Measurements from ENCODE around the gene IFNG-AS1.

Gene IFNG-AS1

DNA sequence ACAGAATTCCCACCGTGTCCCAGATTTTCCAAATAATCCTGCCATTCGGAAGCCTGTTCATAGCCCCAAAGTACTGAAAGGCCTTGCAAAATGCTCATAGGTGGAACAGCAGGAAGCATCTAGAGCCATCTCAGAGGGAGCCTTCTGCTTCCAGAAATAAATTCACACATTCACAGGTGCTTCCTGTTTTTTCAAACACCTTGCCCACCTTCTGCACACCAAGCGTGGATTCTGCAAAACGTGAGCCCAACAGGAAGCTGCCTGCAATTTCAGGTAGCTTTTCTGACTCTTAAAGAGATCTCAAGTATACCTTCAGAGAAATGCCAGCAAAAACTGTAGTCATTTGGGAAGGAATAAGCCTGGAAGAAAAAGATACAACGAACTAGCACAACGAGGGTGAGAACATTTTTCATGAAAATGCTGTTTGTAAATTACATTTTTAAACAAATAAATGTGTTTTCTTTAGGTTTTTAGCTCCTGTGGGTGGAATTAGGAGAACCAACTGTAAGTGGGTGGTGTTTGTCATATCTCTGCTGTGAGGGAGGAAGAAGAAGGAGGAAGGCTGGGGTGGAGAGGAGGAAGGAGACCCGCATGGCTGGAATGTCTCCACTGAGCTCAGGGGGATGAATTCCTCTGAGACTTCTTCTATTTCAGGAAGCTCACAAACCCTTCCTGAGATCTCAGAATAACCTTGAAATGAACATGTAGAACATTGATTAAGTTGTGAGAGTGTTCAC lies at the start of gene IFNG-AS1:
IFNG-AS1 (plus strand) TSS at position 264 of the 737 bp plus-strand sequence.
- no peak for DNase-seq

DNA sequence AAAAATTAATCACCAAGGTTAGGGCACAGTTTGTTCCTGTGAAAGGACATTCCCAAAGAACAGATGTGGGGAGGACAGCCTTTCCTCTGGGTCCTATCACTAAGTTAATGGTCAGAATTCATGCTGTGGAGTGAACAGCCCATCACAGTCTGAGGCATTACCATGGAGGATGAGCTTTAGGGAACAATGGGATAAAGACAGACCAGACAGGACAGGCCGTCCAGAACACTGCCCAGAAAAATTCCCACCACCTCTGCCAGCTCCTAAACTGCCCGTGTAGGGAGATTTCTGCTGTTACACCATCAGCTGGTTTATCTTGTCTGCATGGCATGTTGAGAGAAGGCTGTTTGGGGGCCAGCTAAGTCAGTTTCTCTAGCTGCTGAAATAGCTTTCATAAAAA lies 49.6 kb upstream of the IFNG-AS1 start:
- DNase-seq: no peak

DNA sequence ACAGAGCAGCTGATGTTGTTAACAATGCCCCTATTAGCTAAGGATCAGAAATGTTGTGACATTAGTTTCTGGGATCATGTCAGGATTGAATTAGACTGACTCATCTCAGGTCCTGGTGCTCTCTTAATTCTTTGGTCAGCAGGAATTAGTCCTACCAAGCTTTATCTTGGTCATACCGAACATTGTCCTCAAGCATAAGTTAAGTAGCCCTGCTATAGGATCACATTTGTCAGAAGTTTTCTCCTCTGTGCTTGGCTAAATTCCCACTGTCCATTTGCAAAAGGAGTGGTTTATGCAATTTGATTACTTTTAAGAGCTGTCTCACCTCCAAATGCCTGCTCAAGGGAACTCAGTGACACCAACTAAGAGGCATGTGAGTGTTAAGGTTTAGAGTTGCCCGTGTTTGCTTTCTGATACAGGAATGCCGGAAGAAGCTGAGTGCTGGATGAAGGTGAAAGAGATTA lies 48.4 kb upstream of the IFNG-AS1 start:
- no peak for DNase-seq

DNA sequence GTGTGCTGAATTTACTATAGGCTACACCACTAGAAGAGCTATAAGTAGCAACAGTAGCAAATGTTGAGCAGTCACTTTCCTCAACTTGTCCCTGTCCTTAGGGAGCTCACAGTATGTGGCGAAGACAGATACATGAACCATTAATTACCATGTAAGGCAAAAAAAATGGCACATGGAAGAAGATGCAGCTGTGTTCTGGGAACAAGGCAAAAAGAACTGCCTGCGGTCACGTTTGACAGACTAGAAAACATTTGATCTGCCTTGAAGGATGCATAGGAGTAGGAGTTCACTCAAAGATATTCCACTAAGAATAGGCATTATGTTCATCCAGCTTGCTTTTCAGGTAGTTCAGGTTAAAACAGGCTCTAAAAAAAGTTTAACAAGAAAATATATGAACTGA lies 46.5 kb upstream of the IFNG-AS1 start:
- DNase-seq: no peak

DNA sequence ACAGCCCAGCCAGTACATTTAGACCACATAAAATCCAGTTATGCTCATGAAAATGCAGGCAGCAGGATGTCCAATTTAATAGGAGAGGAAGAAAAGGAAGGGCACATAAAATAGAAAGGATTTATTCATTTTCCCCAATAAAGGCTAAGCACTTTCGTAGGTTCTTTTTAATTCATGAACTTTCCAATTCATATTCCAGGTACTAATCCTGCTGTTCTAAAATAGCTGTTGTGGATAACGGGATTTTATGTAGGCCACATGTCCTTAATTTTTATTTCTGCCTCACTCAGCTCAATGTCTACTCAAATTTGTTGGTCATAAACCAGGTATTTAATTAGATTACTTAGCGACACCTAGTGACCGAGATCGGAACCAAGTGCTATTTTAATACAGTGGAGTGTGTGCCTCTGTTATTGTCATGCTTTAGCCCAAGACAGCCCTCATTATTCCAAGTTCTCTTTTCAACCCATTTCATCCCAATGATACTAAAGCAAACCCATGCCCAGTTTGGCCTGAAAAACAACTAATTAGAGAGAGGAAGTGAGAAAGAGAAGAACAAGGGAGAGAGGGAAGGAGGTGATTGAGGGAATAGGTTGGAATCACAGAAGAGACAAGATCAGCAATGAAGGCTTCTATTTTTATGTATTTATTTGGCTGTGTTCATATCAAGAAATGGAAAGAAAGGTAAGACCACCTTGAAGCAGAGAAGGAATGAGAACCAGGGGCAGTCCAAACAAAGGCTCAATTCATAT lies 45.9 kb upstream of the IFNG-AS1 start:
- peak; percentile 66 for DNase-seq

DNA sequence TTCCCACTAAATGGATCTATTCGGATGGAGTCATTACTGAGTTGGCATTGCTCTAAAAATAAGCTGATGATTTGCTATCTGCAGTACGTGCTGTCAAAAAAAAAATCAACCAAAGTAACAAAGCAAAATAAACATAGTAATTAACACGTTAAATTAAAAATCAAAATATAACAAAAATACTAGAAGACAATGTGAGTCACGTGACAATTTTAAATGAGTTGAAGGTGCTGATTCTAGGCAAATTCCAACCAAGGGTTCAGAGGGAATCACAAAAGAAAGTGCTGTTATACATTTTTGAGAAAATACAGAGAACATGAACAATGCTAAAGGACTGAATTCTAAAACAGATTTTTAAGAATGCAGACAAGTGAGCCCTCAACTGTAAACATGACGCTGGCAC lies 45.2 kb upstream of the IFNG-AS1 start:
- no peak for DNase-seq

DNA sequence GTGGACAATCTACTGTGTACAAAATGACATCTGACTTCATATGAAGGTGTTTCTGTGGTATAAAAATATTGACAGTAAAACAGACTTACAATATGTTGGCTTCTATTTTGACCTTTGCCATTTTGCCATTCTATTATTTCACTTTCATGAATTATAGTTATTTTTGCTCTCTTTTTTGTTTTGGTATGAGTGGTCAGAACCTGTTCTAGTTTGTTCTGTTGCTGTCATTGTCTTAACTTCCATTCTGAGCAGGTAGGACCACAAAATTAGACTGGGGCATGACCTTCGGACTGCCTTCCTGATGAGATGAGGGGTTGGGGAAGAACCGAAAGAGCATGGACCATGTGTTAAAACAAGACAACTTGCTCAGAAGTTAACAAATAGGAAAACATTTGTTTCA lies 36.5 kb upstream of the IFNG-AS1 start:
- DNase-seq: no peak

DNA sequence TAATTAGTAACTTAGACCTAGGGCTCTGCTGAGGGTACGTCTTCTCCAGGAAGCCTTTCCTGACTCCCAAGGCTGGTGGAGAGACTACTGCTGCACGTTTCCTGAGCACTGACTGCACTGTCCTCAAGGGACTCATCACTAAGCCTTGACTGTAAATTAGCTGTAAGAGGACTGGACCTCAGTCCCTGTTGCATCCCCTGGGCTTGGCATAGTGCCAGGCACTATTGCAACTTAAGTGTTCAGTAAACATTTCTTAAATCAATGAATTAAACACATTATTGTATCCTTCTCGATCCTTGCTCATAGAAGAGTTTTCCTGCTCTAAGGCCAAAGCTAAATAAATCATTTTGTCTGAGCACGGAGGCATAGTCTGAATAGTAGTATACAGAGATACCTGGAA lies 31.9 kb upstream of the IFNG-AS1 start:
- DNase-seq: no peak

DNA sequence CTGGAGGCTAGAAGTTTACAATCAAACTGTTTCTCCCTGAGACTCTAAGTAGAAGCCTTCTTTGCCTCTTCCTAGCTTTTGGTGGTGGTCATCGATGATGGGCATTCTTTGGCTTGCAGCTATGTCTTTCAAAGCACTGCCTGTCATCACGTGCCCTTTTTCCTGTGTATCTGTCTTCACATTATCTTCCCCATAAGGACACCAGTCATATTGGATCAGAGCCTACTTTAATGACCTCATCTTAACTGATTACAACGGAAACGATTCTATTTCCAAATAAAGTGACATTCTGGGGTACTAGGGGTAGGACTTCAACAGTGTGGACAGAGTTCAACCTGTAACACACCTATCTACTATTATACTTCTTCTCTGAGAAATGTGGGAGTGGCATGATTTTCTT lies 31.1 kb upstream of the IFNG-AS1 start:
- no peak for DNase-seq

DNA sequence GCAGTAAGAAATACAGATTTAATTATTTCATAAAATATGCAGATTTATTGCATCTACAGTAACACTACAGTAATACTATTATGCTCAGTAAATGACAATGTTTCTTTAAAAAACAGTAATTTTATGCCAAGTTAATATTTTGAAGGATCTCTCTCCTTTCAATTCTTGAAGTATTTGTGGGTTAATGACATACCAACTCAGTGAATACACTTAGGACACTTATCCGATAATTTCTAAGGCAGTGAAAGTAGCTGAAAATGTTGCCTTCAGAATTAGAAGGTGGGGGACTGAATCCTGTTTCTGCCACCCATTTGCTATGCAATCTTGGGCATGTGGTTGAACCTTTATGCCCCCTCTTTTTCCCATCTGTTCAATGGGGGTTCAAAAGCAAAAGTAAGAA lies 24.8 kb upstream of the IFNG-AS1 start:
- DNase-seq: no peak

DNA sequence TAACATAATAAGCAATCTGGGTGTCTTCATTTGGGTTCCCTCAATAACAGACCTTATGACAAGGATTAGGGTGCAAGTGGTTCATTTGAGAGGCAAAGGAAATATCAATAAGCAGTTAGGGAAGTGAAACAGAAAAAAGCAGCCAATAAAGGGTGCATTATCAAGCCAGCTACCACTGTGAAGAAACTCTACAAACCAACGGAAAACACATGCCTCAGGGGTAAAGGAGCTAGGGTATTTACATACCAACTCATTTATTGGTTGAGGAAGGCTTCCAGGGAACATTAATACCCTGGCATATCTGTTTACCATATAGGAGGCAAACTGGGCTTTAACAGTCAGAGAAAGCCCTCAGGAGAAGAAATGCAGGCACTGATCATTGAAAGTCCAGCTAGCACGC lies 22.7 kb upstream of the IFNG-AS1 start:
- no peak for DNase-seq

DNA sequence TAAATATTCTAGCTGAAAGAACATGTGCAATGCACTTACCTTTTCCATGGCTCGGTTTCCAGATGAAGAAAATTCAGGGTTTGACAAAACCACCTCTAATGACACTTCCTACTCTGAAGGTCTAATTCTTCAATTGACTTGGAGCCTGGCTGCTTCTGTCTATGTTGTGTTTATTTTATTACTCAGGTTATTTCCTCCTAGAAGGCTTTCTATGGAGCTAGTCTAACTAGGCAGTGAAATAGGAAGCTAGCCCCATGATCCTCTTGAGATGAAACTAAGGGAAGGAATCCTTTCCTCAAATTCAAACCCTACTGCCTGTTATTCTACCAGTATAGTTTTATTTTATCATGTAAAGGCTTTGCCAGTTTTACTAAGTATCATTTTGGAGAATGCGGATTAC lies 20.9 kb upstream of the IFNG-AS1 start:
- DNase-seq: no peak

DNA sequence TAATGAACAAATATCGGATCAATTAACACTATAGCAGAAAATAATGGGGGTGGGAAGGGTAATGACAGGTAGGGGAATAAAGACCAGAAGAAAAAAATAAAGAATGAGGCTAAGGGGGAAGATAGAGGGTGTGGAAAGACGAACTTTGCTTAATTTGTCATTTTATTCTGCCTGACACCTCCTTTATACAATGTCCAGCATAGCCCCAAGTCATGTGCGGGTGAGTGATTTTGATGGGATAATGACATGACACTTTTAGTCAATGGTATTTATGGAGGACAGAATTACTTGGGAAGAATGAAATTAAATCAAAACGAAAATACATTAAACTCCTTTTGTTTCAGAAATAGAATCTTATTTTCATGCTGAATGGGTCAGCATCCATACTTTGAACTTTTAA lies 20.5 kb upstream of the IFNG-AS1 start:
- DNase-seq: no peak

DNA sequence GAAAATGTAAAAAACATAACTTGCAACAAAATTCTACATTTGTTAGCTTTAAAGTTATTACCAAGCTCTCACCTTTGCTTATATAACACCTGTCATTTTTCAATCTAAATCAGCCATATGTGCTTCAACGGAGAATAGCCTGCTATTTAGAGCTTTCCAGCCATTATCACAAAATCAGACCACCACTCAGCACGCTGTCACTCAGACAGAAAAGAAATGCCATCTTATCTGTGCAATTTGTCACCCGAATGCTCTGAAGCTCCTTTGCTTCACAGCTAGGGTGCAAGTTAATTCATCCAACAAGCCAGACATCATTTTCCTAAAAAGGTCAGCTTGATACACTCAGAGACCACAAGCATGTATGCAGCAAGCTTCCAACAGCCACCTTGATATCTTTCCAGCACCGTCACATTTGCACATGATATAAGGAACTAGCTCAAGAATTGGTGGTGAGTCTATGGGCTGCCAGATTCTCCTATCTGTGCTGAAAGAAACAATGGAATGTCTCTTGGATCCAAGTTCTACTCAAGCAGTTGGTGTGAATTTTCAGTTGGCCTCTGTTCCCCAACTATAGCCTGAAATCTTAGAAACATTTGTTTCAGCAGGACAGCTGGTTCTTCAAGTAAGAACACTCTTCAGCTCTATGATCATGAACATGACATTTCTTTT lies 20.0 kb upstream of the IFNG-AS1 start:
- DNase-seq: no peak

DNA sequence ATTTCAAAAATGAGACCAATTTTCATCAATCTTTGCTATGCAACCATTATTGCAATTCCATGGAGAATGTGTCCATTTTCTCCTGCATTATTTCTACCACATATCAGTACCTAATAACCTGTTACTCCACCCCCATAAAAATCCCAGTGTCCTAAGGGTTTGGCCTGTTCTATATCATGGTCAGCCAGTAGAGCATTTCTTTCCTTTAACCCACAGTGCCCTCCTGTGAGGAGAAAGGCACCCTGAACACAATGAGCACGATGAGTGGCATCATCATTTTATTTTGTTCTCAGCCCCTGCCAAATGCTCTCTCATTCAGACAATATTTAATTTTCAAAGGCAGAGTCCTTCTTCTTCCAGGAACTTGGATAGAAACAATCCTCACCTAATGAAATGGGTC lies 11.6 kb upstream of the IFNG-AS1 start:
- DNase-seq: no peak

DNA sequence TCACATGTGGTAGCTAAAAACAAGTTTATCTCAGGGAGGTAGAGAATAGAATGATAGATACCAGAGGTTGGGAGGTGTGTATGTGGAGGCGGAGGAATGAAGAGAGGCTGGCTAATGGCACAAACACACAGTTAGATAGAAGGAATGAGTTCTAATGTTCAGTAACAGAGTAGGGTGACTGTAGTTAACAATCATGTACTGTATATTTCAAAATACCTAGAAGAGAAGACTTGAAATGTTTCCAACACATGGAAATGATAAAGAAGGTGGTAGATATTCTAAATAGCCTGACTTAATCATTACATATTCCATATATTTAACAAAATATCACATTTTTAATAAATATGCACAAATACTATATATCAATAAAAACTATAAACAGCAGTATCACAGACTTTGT lies 8.9 kb upstream of the IFNG-AS1 start:
- no peak for DNase-seq

DNA sequence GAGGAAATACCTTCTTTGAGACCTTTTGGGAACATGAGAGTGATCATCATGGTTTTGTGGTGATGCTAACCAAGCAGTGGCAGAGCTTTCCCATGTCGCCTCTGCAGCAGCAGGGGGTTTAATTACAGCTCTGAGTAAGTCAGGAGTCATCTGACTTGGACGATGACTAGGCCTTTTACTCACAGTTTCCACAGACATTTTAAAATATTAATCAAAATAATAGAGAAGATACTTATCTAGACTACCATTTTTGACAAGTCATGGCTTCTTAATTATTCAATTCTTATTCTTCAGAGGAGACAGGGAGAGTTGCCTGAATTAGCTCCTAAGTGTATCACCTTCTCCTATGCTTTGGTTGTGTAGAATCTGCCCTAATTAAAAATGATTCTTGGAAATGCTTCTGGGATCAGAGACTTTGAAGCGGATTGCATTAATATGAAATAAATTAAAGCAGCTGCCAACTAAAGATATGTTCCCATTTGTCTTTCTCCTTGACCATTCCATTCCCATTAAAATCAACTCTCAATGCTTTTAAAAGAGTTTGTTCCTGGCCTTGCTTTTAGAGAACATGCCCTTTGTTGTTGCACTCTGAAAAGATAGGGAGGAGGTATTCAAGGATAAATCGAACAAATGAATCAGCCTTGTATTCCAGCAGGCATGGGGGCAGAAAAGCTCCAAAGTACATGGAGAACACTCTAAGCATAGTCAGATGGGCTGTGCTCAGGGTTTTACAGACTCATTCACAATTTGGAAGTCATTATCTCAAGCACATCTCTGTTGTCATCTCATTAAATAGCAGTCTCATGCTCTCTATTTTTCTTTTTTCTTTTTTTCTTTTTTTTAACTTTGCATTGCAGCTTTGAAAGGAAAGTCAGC lies 7.7 kb upstream of the IFNG-AS1 start:
- DNase-seq: no peak

DNA sequence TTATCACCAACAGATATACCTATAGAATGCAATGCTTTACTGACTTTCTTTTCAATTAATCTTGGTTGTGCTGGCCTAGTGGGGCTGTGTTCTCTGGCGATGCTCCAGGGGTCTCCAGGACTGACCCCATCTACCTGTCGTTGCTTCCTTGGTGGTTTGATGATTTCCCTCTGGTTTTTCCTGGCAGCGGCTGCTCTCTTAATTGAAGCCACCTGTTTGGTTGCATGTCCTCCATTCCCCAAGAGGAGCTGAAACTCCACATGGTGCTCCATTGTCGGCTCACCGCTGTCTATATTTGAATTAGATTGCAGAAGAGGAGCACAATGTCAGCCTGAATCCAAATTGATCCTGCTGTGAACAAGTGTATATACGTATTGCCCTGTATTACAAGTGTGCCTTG lies 7.1 kb upstream of the IFNG-AS1 start:
- DNase-seq: no peak

DNA sequence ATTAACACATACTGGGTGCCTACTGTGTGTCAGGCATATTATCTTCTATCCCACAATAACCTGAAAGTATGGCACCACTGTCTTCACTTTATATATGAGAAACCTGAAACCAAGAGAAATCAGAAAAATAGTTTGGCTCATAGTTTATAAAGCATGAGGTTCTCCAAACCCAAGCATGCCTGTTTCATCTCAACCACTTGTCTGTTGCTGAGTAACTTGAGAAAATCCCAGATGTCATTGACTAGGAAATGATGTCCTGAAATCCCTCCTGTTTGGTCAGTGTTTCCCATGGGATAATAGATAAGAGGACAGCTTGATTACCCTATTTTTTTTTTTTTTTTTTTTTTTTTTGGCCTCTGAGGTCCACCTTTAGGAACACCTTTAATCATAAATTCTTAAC lies 2.6 kb upstream of the IFNG-AS1 start:
- DNase-seq: no peak

DNA sequence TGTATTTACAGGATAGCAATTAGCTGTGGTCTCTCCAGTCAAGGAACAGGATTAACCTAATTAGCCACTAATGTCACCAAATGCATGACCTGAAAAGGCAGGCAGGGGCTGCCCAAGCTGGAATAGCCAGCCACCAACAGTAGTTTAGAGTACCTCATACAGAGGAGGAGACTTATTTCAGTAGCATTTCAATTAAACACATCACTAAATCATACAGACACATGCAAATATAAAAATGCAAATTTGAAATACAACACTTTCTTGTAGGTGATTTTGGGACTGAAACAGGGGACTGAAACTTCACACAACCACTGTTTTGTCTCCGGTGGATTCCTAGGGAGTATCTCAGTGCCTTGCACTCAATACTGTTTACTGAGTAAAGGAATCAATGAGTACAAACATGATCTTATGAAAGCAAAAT lies 636 bp upstream of the IFNG-AS1 start:
- no peak for DNase-seq

DNA sequence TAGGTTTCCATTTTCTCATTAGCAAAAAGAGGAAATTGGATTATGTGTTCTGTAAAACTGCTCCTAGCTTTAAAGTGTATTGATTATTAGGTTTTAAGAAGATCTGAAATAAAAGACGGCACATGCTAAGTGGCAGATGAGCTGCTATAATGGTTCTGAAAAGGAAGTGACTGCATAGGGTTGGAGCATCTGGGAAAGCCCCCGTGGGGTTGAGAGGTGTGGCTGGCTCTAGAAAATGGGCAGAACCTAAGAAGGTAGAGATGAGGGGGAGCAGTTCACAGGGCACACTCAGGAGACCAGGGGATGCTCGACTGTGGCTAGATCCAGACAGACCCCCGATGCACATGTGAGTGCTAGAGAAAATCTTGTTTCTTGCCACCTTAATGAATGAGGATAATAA lies 1.9 kb downstream of the IFNG-AS1 start:
- peak; percentile 35 for DNase-seq

DNA sequence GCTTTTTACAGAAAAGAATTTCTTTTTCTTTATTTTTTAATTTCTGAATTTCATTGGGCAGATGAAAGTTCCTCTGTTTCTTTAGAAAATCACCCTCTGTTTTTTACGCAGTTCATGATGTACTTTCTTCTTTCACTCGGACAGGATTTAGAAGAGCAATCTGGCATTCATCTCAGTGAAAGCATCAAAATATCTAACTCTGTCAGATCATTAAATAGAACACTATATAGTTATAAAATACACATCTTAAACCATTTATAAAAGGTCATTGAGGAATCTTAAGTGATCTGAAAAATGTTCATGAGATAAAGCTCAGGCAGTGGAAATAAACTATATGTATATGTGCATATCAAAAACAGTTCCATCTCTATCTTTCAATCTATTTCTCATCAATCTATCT lies 3.9 kb downstream of the IFNG-AS1 start:
- no peak for DNase-seq

DNA sequence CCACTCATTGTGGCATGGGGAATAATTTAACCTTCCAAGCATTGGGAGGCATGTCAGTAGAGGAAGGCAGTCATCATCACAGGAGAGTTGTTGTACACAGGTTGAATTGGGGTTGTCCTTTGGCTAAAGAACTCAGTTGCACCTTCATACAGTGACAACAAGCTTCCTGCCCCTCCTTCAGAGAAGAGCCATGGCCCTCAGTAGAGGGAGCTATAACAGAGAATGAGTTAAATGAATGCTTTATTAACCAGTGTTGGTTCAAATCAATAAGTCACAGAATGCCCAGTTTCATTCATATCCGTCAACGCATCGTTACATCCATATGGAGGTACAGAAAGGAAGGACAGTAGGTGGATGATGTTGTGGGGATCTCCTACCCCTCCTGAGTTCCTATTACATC lies 4.8 kb downstream of the IFNG-AS1 start:
- DNase-seq: no peak

Data from activated naive CD4-positive, alpha-beta T cell treated with anti-CD3 and anti-CD28 coated beads, Interleukin-2, amount 50 U/mL, for 16 hours (primary cell).